ENCODE data around the gene DAB1.

The DAB1 gene

GRCh38 chr1:57325536-57325935 lies 98.3 kb downstream of the DAB1 start:
- intact Hi-C loops (cut with DNase I; ENCODE audit: low total_unique reads): no loop called here

GRCh38 chr1:57325117-57325516 lies 98.7 kb downstream of the DAB1 start:
- Histone ChIP-seq H3K9me3 (no peaks in the 10 kb centered on the region), H3K27ac (no peak overlapping the region), H3K4me3 (no peak overlapping the region), H3K4me1 (no peaks in the 10 kb centered on the region), H3K36me3 (no peaks in the 10 kb centered on the region), H3K27me3 (peaks cover 0 to 2% of the 10 kb centered on the region in 2 donors)
- no peak for TF ChIP-seq CTCF (IDR thresholded peaks at IDR 0.05)
- no peak for DNase-seq
- intact Hi-C loops (cut with DNase I; ENCODE audit: low total_unique reads): no loop called here

More at GRCh38 chr1:57325536-57325935, 98.3 kb downstream of the DAB1 start:
- Histone ChIP-seq H3K4me1 (no peaks in the 10 kb centered on the region), H3K9me3 (no peaks in the 10 kb centered on the region), H3K27ac (no peak overlapping the region), H3K4me3 (no peak overlapping the region), H3K27me3 (no peaks in the 10 kb centered on the region), H3K36me3 (no peaks in the 10 kb centered on the region)
- DNase-seq: no peak
- TF ChIP-seq CTCF (IDR thresholded peaks at IDR 0.05): no peak

GRCh38 chr1:57324388-57324787 lies 99.5 kb downstream of the DAB1 start:
- peaks cover 0 to 2% of the 10 kb centered on the region in 2 donors for H3K27me3 ChIP-seq
- no peak for TF ChIP-seq CTCF (IDR thresholded peaks at IDR 0.05)
- intact Hi-C loops (cut with DNase I; ENCODE audit: low total_unique reads): no loop called here
- H3K27ac ChIP-seq: no peak overlapping the region
- DNase-seq: no peak
- no peaks in the 10 kb centered on the region for H3K4me1 ChIP-seq
- no peaks in the 10 kb centered on the region for H3K9me3 ChIP-seq
- no peaks in the 10 kb centered on the region for H3K36me3 ChIP-seq
- H3K4me3 ChIP-seq: no peak overlapping the region

- no peak for DNase-seq
- no peak for TF ChIP-seq CTCF (IDR thresholded peaks at IDR 0.05)
Observed at GRCh38 chr1:57321776-57322175, 102.1 kb downstream of the DAB1 start.

GRCh38 chr1:57319791-57320190 lies 104.1 kb downstream of the DAB1 start:
- DNase-seq: no peak
- H3K4me3 ChIP-seq: no peak overlapping the region
- H3K9me3 ChIP-seq: no peaks in the 10 kb centered on the region
- H3K4me1 ChIP-seq: no peaks in the 10 kb centered on the region
- peaks cover 0 to 2% of the 10 kb centered on the region in 2 donors for H3K27me3 ChIP-seq
- H3K27ac ChIP-seq: no peak overlapping the region
- intact Hi-C loops (cut with DNase I; ENCODE audit: low total_unique reads): no loop called here
- TF ChIP-seq CTCF (IDR thresholded peaks at IDR 0.05): no peak
- no peaks in the 10 kb centered on the region for H3K36me3 ChIP-seq

More at GRCh38 chr1:57321776-57322175, 102.1 kb downstream of the DAB1 start:
- no peaks in the 10 kb centered on the region for H3K9me3 ChIP-seq
- H3K36me3 ChIP-seq: no peaks in the 10 kb centered on the region
- no peak overlapping the region for H3K4me3 ChIP-seq
- no peaks in the 10 kb centered on the region for H3K4me1 ChIP-seq
- no peak overlapping the region for H3K27ac ChIP-seq
- H3K27me3 ChIP-seq: peaks cover 0 to 2% of the 10 kb centered on the region in 2 donors
- intact Hi-C loops (cut with DNase I; ENCODE audit: low total_unique reads): no loop called here

GRCh38 chr1:57319165-57319564 lies 104.7 kb downstream of the DAB1 start:
- no peaks in the 10 kb centered on the region for H3K9me3 ChIP-seq
- no peaks in the 10 kb centered on the region for H3K36me3 ChIP-seq
- H3K27ac ChIP-seq: no peak overlapping the region
- no peak for DNase-seq
- no peak for TF ChIP-seq CTCF (IDR thresholded peaks at IDR 0.05)
- H3K4me3 ChIP-seq: no peak overlapping the region
- intact Hi-C loops (cut with DNase I; ENCODE audit: low total_unique reads): no loop called here
- peaks cover 0 to 2% of the 10 kb centered on the region in 2 donors for H3K27me3 ChIP-seq
- no peaks in the 10 kb centered on the region for H3K4me1 ChIP-seq

Data from tibial artery (tissue), 4 donors.